ENCODE results near the gene WTAP. TPM values are rescaled to one million over a fixed set of nuclear protein-coding genes. Genes with fewer than 3 reads are reported as not detected.
"Not testable (repeated sequence)": the region's sequence is repeated elsewhere in the genome, so short reads cannot be mapped to it uniquely, and the experiment has no call there.

WTAP gene
- total RNA-seq, 4 donors from 2014 or later: 83.6 to 132 (median 119) TPM

- Histone ChIP-seq H3K27ac (no peak overlapping the region), H3K36me3 (peaks cover 33% of the 10 kb centered on the region in 2 donors), H3K27me3 (no peaks in the 10 kb centered on the region), H3K9me3 (no peaks in the 10 kb centered on the region), H3K4me1 (no peaks in the 10 kb centered on the region), H3K4me3 (replicated peaks in 1 of 3) (no peak overlapping the region)
- 74 to 83% methylated on average over 5 of the region's 5 CpGs for WGBS, 2 donors
- intact Hi-C loops (cut with DNase I): no loop called here
- no peak for DNase-seq
- TF ChIP-seq CTCF (IDR thresholded peaks at IDR 0.05): no peak
- no peak for TF ChIP-seq POLR2A (IDR thresholded peaks at IDR 0.05)
Measured at GRCh38 chr6:159686040-159686439, 41.3 kb upstream of the WTAP start.

GRCh38 chr6:159686703-159687102 lies 40.6 kb upstream of the WTAP start:
- no peaks in the 10 kb centered on the region for H3K9me3 ChIP-seq
- H3K4me3 ChIP-seq (replicated peaks in 1 of 3): no peak overlapping the region
- TF ChIP-seq CTCF (IDR thresholded peaks at IDR 0.05) (no peak), POLR2A (IDR thresholded peaks at IDR 0.05) (no peak)
- intact Hi-C loops (cut with DNase I): no loop called here
- H3K36me3 ChIP-seq: peaks cover 29 to 32% of the 10 kb centered on the region in 2 donors
- H3K27ac ChIP-seq: no peak overlapping the region
- H3K4me1 ChIP-seq: peaks cover 0 to 3% of the 10 kb centered on the region in 2 donors
- DNase-seq: no peak
- no peaks in the 10 kb centered on the region for H3K27me3 ChIP-seq
- WGBS, 2 donors: 85 to 94% methylated on average over 3 of the region's 3 CpGs

GRCh38 chr6:159687341-159687740 lies 40.0 kb upstream of the WTAP start:
- no peak overlapping the region for H3K27ac ChIP-seq
- no peaks in the 10 kb centered on the region for H3K27me3 ChIP-seq
- no peak for TF ChIP-seq POLR2A (IDR thresholded peaks at IDR 0.05)
- no peak for TF ChIP-seq CTCF (IDR thresholded peaks at IDR 0.05)
- no peak for DNase-seq
- intact Hi-C loops (cut with DNase I): no loop called here
- WGBS, 2 donors: 96% methylated on average over 9 of the region's 9 CpGs
- peaks cover 5 to 9% of the 10 kb centered on the region in 2 donors for H3K4me1 ChIP-seq
- no peak overlapping the region for H3K4me3 ChIP-seq (replicated peaks in 1 of 3)
- no peaks in the 10 kb centered on the region for H3K9me3 ChIP-seq
- H3K36me3 ChIP-seq: peaks cover 22 to 27% of the 10 kb centered on the region in 2 donors

GRCh38 chr6:159688266-159688905 lies 38.9 kb upstream of the WTAP start:
- no peaks in the 10 kb centered on the region for H3K9me3 ChIP-seq
- WGBS, 2 donors: 87% methylated on average over 5 of the region's 5 CpGs
- intact Hi-C loops (cut with DNase I): no loop called here
- no peak for TF ChIP-seq POLR2A (IDR thresholded peaks at IDR 0.05)
- TF ChIP-seq CTCF (IDR thresholded peaks at IDR 0.05): no peak
- DNase-seq: no peak
- no peak overlapping the region for H3K27ac ChIP-seq
- H3K4me1 ChIP-seq: peaks cover 5 to 9% of the 10 kb centered on the region in 2 donors
- no peak overlapping the region for H3K4me3 ChIP-seq (replicated peaks in 1 of 3)
- peaks cover 21 to 22% of the 10 kb centered on the region in 2 donors for H3K36me3 ChIP-seq
- no peaks in the 10 kb centered on the region for H3K27me3 ChIP-seq

GRCh38 chr6:159689001-159689400 lies 38.3 kb upstream of the WTAP start:
- Histone ChIP-seq H3K36me3 (peaks cover 15 to 17% of the 10 kb centered on the region in 2 donors), H3K4me3 (replicated peaks in 1 of 3) (no peak overlapping the region), H3K9me3 (no peaks in the 10 kb centered on the region), H3K27ac (no peak overlapping the region), H3K27me3 (no peaks in the 10 kb centered on the region), H3K4me1 (peaks cover 9% of the 10 kb centered on the region in 2 donors)
- intact Hi-C loops (cut with DNase I): no loop called here
- no peak for DNase-seq
- TF ChIP-seq POLR2A (IDR thresholded peaks at IDR 0.05): no peak
- TF ChIP-seq CTCF (IDR thresholded peaks at IDR 0.05): no peak
- WGBS, 2 donors: 81 to 83% methylated on average over 6 of the region's 6 CpGs

GRCh38 chr6:159690135-159690534 lies 37.2 kb upstream of the WTAP start:
- not testable (repeated sequence) for H3K27me3 ChIP-seq; H3K27ac ChIP-seq; H3K4me3 ChIP-seq (replicated peaks in 1 of 3); H3K9me3 ChIP-seq; DNase-seq; H3K36me3 ChIP-seq
- peaks cover 9 to 18% of the 10 kb centered on the region in 2 donors for H3K4me1 ChIP-seq
- intact Hi-C loops (cut with DNase I): loop anchor here (5.0 to 10.0 kb wide), 2 partner anchors 75 to 97 kb away; partner anchors contain the start of genes ACAT2 and TCP1
- 92 to 95% methylated on average over 13 of the region's 13 CpGs for WGBS, 2 donors

Data from thyroid gland (tissue), 4 donors.